Liver (tissue), 9 donors: Measurements from ENCODE around the gene CALU. TPM values are rescaled to one million over a fixed set of nuclear protein-coding genes. Genes with fewer than 3 reads are reported as not detected.

ENCODE experiments used
- DNase-seq: peaks from one replicate; pipeline ENCODE4 v3.0.0-alpha.2; 2017; ENCODE audit warnings: low spot score
- H3K27ac ChIP-seq, 2 donors: one replicate each; pipeline ENCODE4 v1.7.0; 2013; ENCODE audit warnings: inconsistent platforms in 2 of 2, low read length in 2 of 2, control low read depth in 1 of 2, low read depth in 1 of 2, mild to moderate bottlenecking in 1 of 2
- H3K27me3 ChIP-seq, 4 donors: one replicate each; pipeline versions ENCODE4 v1.6.1 to v1.7.0; 2013; ENCODE audit warnings: low read length in 3 of 4, inconsistent platforms in 1 of 4, mild to moderate bottlenecking in 1 of 4, moderate library complexity in 1 of 4; ENCODE audit not compliant: control insufficient read depth in 4 of 4, insufficient read depth in 4 of 4
- H3K36me3 ChIP-seq, 4 donors: one replicate each; pipeline versions ENCODE4 v1.6.1 to v1.7.0; 2013; ENCODE audit warnings: low read length in 3 of 4, mild to moderate bottlenecking in 3 of 4, low read depth in 1 of 4, moderate library complexity in 1 of 4; ENCODE audit not compliant: control insufficient read depth in 4 of 4, insufficient read depth in 3 of 4
- H3K4me1 ChIP-seq, 4 donors: one replicate each; pipeline versions ENCODE4 v1.6.1 to v1.7.0; 2013; ENCODE audit warnings: low read length in 3 of 4, mild to moderate bottlenecking in 3 of 4, moderate library complexity in 1 of 4; ENCODE audit not compliant: control insufficient read depth in 4 of 4, insufficient read depth in 4 of 4
- H3K4me3 ChIP-seq, 3 donors: one replicate each; pipeline versions ENCODE4 v1.6.1 to v1.7.0; 2013; ENCODE audit warnings: low read length in 3 of 3, control low read depth in 1 of 3, low read depth in 1 of 3, mild to moderate bottlenecking in 1 of 3
- H3K9ac ChIP-seq, 2 donors: one replicate each; pipeline ENCODE4 v1.7.0; 2013; ENCODE audit warnings: low read length in 2 of 2, mild to moderate bottlenecking in 2 of 2, moderate library complexity in 2 of 2, control low read depth in 1 of 2, low read depth in 1 of 2
- H3K9me3 ChIP-seq, 4 donors: one replicate each; pipeline versions ENCODE4 v1.6.1 to v1.7.0; 2013; ENCODE audit warnings: low read length in 3 of 4; ENCODE audit not compliant: control insufficient read depth in 4 of 4
- ATF3 ChIP-seq: IDR thresholded peaks from 2 replicates; pipeline ENCODE4 v1.6.1; 2016; ENCODE audit warnings: antibody characterized with exemption
- FOXA2 ChIP-seq: IDR thresholded peaks from 2 replicates; pipeline ENCODE4 v1.6.1; 2016; ENCODE audit warnings: antibody characterized with exemption
- GABPA ChIP-seq, 2 donors: IDR thresholded peaks in 1 of 2; conservative IDR thresholded peaks in 1 of 2; 2 replicates each; pipeline ENCODE4 v1.6.1; 2016; ENCODE audit warnings: antibody characterized with exemption in 2 of 2, mild to moderate bottlenecking in 1 of 2, moderate library complexity in 1 of 2
- HNF4A ChIP-seq, 2 donors: conservative IDR thresholded peaks; 2 replicates each; pipeline ENCODE4 v1.6.1; 2016; ENCODE audit warnings: antibody characterized with exemption in 2 of 2, mild to moderate bottlenecking in 2 of 2
- JUND ChIP-seq, 2 donors: IDR thresholded peaks; 2 replicates each; pipeline ENCODE4 v1.6.1; 2016; ENCODE audit warnings: antibody characterized with exemption in 2 of 2
- MAX ChIP-seq: IDR thresholded peaks from 2 replicates; pipeline ENCODE4 v1.6.1; 2016; ENCODE audit warnings: antibody characterized with exemption
- NR2F2 ChIP-seq: IDR thresholded peaks from 2 replicates; pipeline ENCODE4 v1.6.1; 2016; ENCODE audit warnings: antibody characterized with exemption
- RAD21 ChIP-seq, 2 donors: IDR thresholded peaks; 2 replicates each; pipeline ENCODE4 v1.6.1; 2016; ENCODE audit warnings: antibody characterized with exemption in 2 of 2, mild to moderate bottlenecking in 2 of 2
- REST ChIP-seq: IDR thresholded peaks from 2 replicates; pipeline ENCODE4 v1.6.1; 2016; ENCODE audit warnings: antibody characterized with exemption, mild to moderate bottlenecking
- RXRA ChIP-seq, 2 donors: IDR thresholded peaks; 2 replicates each; pipeline ENCODE4 v1.6.1; 2017 to 2018; ENCODE audit warnings: antibody characterized with exemption in 2 of 2, mild to moderate bottlenecking in 1 of 2
- SP1 ChIP-seq: IDR thresholded peaks from 2 replicates; pipeline ENCODE4 v1.6.1; 2018; ENCODE audit warnings: antibody characterized with exemption, mild to moderate bottlenecking
- TAF1 ChIP-seq: conservative IDR thresholded peaks from 2 replicates; pipeline ENCODE4 v1.6.1; 2016; ENCODE audit warnings: antibody characterized with exemption, mild to moderate bottlenecking
- YY1 ChIP-seq: IDR thresholded peaks from 2 replicates; pipeline ENCODE4 v1.6.1; 2016; ENCODE audit warnings: antibody characterized with exemption, mild to moderate bottlenecking
- ZBTB33 ChIP-seq: IDR thresholded peaks from 2 replicates; pipeline ENCODE4 v1.6.1; 2016; ENCODE audit warnings: antibody characterized with exemption
- WGBS: extraction: QIAGEN DNeasy Blood & Tissue Kit; methylation state at CpG from one replicate; pipeline ENCODE4 v1.1.7; 2013; 5-methylcytosine and 5-hydroxymethylcytosine counted together
- polyA plus RNA-seq, 2 donors: library from polyadenylated mRNA; stranded (reverse) in 1 of 2; unstranded in 1 of 2; fragments of 200-250 nt in 1 of 2; fragments of >200 nt in 1 of 2; fragmentation: Nextera tagmentation in 1 of 2; extraction: Ambion mirVana in 1 of 2; gene quantifications; one replicate each; pipeline versions ENCODE4 v1.2.1 to v1.2.3, GENCODE V29; 2013 to 2015
- total RNA-seq, 2 donors: library from RNA; depleted of rRNA; stranded (reverse); fragments of >200 nt; gene quantifications; one replicate each; pipeline ENCODE4 v1.2.3, GENCODE V29; 2014
- donor health status: healthy.
- donor health status: healthy.
- donor health status: healthy.
- donor health status: healthy.
- donor health status: healthy.

CALU gene
- total and polyA plus RNA-seq, 4 donors = 37.1 to 57.9 (median 42.5) TPM

- Histone ChIP-seq H3K4me1 (no peaks in the 10 kb centered on the region), H3K9ac (no peak overlapping the region), H3K4me3 (no peak overlapping the region), H3K9me3 (no peaks in the 10 kb centered on the region), H3K36me3 (no peaks in the 10 kb centered on the region), H3K27ac (no peak overlapping the region), H3K27me3 (no peaks in the 10 kb centered on the region)
- TF ChIP-seq MAX = no peak
- TF ChIP-seq RAD21 (IDR thresholded peaks at IDR 0.05) = no peak
- TF ChIP-seq YY1 = no peak
- TF ChIP-seq SP1 = no peak
- TF ChIP-seq REST = no peak
- no peak for TF ChIP-seq ZBTB33
- TF ChIP-seq NR2F2 = no peak
- no peak for TF ChIP-seq GABPA (IDR thresholded peaks at IDR 0.05 in 1 of 2, conservative IDR thresholded peaks at IDR 0.05 in 1 of 2)
- no peak for TF ChIP-seq TAF1
- peak; percentile 91 for TF ChIP-seq ATF3
- TF ChIP-seq RXRA (IDR thresholded peaks at IDR 0.05) = peak; percentile 76 to 77
- no peak for TF ChIP-seq FOXA2
- no peak for TF ChIP-seq JUND (IDR thresholded peaks at IDR 0.05)
- DNase-seq = peak; percentile 63
- 55% methylated on average over 15 of the region's 15 CpGs for WGBS
Observed at GRCh38 chr7:128783143-128783861, 44.1 kb downstream of the CALU start.

- H3K36me3 ChIP-seq = no peaks in the 10 kb centered on the region
- 78% methylated on average over 3 of the region's 3 CpGs for WGBS
- TF ChIP-seq HNF4A (conservative IDR thresholded peaks at IDR 0.05) (no peak), ATF3 (no peak), REST (no peak), MAX (no peak)
- H3K9ac ChIP-seq = no peak overlapping the region
- peaks cover 0 to 4% (median 3%) of the 10 kb centered on the region in 4 donors for H3K4me1 ChIP-seq
- H3K9me3 ChIP-seq = no peaks in the 10 kb centered on the region
- DNase-seq = no peak
- H3K27me3 ChIP-seq = no peaks in the 10 kb centered on the region
- H3K27ac ChIP-seq = no peak overlapping the region
- H3K4me3 ChIP-seq = no peak overlapping the region
Observed at GRCh38 chr7:128785738-128786137, 46.6 kb downstream of the CALU start.
